ENCODE results near the gene DCTPP1. TPM values are rescaled to one million over a fixed set of nuclear protein-coding genes. Genes with fewer than 3 reads are reported as not detected.
A peak's percentile ranks its signal among the peaks of the same experiment; 100 is the strongest.

DCTPP1 gene
- total and polyA plus RNA-seq, 2 of the 13 experiments (the other 11 are each of a cell fraction or from before 2014, with no cell fraction given): 54.8 to 74.4 TPM

GRCh38 chr16:30449116-30449435, 19.2 kb upstream of the DCTPP1 start (continued):
- no peak for TF ChIP-seq BCLAF1 (IDR thresholded peaks at IDR 0.05)
- TF ChIP-seq U2AF1 (optimal IDR thresholded peaks at IDR 0.05; ENCODE audit: low read depth, low read length): no peak
- peak; percentile 9; the same call in 1 of the 2 replicates for TF ChIP-seq MEIS1 (CRISPR knock-in tag; IDR thresholded peaks at IDR 0.05; ENCODE audit: borderline replicate concordance)
- TF ChIP-seq ZBTB7A (CRISPR knock-in tag; IDR thresholded peaks at IDR 0.05): no peak
- TF ChIP-seq ZNF460 (CRISPR knock-in tag; IDR thresholded peaks at IDR 0.05; ENCODE audit: borderline replicate concordance): peak; percentile 52; the same call in 1 of the 2 replicates
- no peak for TF ChIP-seq FOXO4 (CRISPR knock-in tag; conservative IDR thresholded peaks at IDR 0.05)
- TF ChIP-seq ZNF34 (CRISPR knock-in tag; IDR thresholded peaks at IDR 0.05; ENCODE audit: borderline replicate concordance): no peak
- TF ChIP-seq NR1H2 (CRISPR knock-in tag; IDR thresholded peaks at IDR 0.05; ENCODE audit: borderline replicate concordance, low read depth): no peak
- TF ChIP-seq MEF2D (CRISPR knock-in tag; IDR thresholded peaks at IDR 0.05): peak; percentile 51; the same call in 1 of the 2 replicates
- TF ChIP-seq ZNF674 (CRISPR knock-in tag; IDR thresholded peaks at IDR 0.05; ENCODE audit: low read depth): no peak
- TF ChIP-seq SRY (CRISPR knock-in tag; IDR thresholded peaks at IDR 0.05): no peak
- no peak for TF ChIP-seq ZBTB37 (CRISPR knock-in tag; IDR thresholded peaks at IDR 0.05)
- TF ChIP-seq ZNF660 (CRISPR knock-in tag; IDR thresholded peaks at IDR 0.05; ENCODE audit: borderline replicate concordance, low read depth): no peak
- no peak for TF ChIP-seq NBN (conservative IDR thresholded peaks at IDR 0.05)
- TF ChIP-seq NFE2 (CRISPR knock-in tag; IDR thresholded peaks at IDR 0.05): no peak
- TF ChIP-seq BCL6 (CRISPR knock-in tag; IDR thresholded peaks at IDR 0.05): peak; percentile 89
- peak; percentile 84 for TF ChIP-seq HMG20A (CRISPR knock-in tag; IDR thresholded peaks at IDR 0.05; ENCODE audit: borderline replicate concordance)
- TF ChIP-seq DPF2 (CRISPR knock-in tag; IDR thresholded peaks at IDR 0.05; ENCODE audit: borderline replicate concordance, low read depth): 0 out of 2 replicates have a peak, but pooled peaks have one; percentile 33
- no peak for TF ChIP-seq POGZ (CRISPR knock-in tag; IDR thresholded peaks at IDR 0.05)
- TF ChIP-seq ZNF253 (CRISPR knock-in tag; IDR thresholded peaks at IDR 0.05; ENCODE audit: borderline replicate concordance): no peak
- TF ChIP-seq IKZF5 (CRISPR knock-in tag; IDR thresholded peaks at IDR 0.05): peak; percentile 77
- TF ChIP-seq ZFP1 (CRISPR knock-in tag; IDR thresholded peaks at IDR 0.05): 0 out of 2 replicates have a peak, but pooled peaks have one; percentile 29
- no peak for TF ChIP-seq ZNF557 (CRISPR knock-in tag; IDR thresholded peaks at IDR 0.05)
- TF ChIP-seq ZNF788 (CRISPR knock-in tag; IDR thresholded peaks at IDR 0.05; ENCODE audit: borderline replicate concordance): peak; percentile 58; the same call in 1 of the 2 replicates
- no peak for TF ChIP-seq NR0B2 (CRISPR knock-in tag; IDR thresholded peaks at IDR 0.05)
- no peak for TF ChIP-seq BRD4 (CRISPR knock-in tag; IDR thresholded peaks at IDR 0.05)

Data from HepG2 (cell line).